BJ (cell line): Measurements from ENCODE around the gene GAS1. TPM values are rescaled to one million over a fixed set of nuclear protein-coding genes. Genes with fewer than 3 reads are reported as not detected.

Source experiments
- CTCF ChIA-PET: fragments of 350-600 bp; formaldehyde crosslinking; extraction: SDS; loops from one replicate; lab custom pipeline; 2021; ENCODE audit warnings: antibody characterized with exemption, inconsistent platforms; lab: Yijun Ruan, JAX
- POLR2A ChIA-PET: fragments of 300-600 bp; sonication (Branson Sonifier 250); formaldehyde crosslinking; extraction: SDS; loops from one replicate; lab custom pipeline; 2021; ENCODE audit warnings: antibody characterized with exemption; lab: Charles Lee
- DNase-seq: peaks from one replicate; pipeline ENCODE4 v3.0.0-alpha.2; 2011; ENCODE audit warnings: low read depth
- H3K27me3 ChIP-seq: 2 replicates; pipeline ENCODE4 v1.6.0; 2011; ENCODE audit warnings: low read length; ENCODE audit not compliant: control insufficient read depth, insufficient read depth
- H3K36me3 ChIP-seq: 2 replicates; pipeline ENCODE4 v1.5.1; 2011; ENCODE audit warnings: low read length; ENCODE audit not compliant: control insufficient read depth, insufficient read depth
- H3K4me3 ChIP-seq: 2 replicates; pipeline ENCODE4 v1.5.1; 2011; ENCODE audit warnings: low read depth, mild to moderate bottlenecking, control low read depth, low read length
- CTCF ChIP-seq: IDR thresholded peaks from 2 replicates; pipeline ENCODE4 v1.5.1; 2011; ENCODE audit warnings: low read depth, mild to moderate bottlenecking, control low read depth, inconsistent platforms, low read length, moderate library complexity; ENCODE audit not compliant: insufficient read depth
- polyA plus RNA-seq: library from polyadenylated mRNA; depleted of rRNA; stranded (reverse); fragments of >200 nt; gene quantifications from 2 replicates; pipeline ENCODE4 v1.2.3, GENCODE V29; 2011

GAS1 gene
- polyA plus RNA-seq, 1 experiment, result 26.2 TPM

GRCh38 chr9:86902586-86902985 lies 44.7 kb downstream of the GAS1 start:
- Histone ChIP-seq H3K4me3 (no peak overlapping the region), H3K36me3 (no peaks in the 10 kb centered on the region), H3K27me3 (peaks cover 2% of the 10 kb centered on the region)
- POLR2A ChIA-PET, result no interaction called here
- CTCF ChIA-PET, result interaction anchor here (1.2 kb wide), 1 partner anchor 12 kb away, joined by 3 read pairs; no protein-coding TSS in a partner anchor
- no peak for TF ChIP-seq CTCF
- DNase-seq, result no peak

- H3K27me3 ChIP-seq, result peaks cover 2% of the 10 kb centered on the region
- H3K36me3 ChIP-seq, result no peaks in the 10 kb centered on the region
- ChIA-PET CTCF (no interaction called here), POLR2A (no interaction called here)
- DNase-seq, result no peak
- TF ChIP-seq CTCF, result no peak
- no peak overlapping the region for H3K4me3 ChIP-seq
Measured at GRCh38 chr9:86902176-86902575, 45.1 kb downstream of the GAS1 start.

- Histone ChIP-seq H3K36me3 (no peaks in the 10 kb centered on the region), H3K4me3 (no peak overlapping the region), H3K27me3 (peaks cover 2% of the 10 kb centered on the region)
- ChIA-PET CTCF (no interaction called here), POLR2A (no interaction called here)
- no peak for TF ChIP-seq CTCF
- no peak for DNase-seq
Measured at GRCh38 chr9:86901511-86901910, 45.8 kb downstream of the GAS1 start.
